Head of caudate nucleus (tissue), 42 donors: ENCODE results near the gene AGBL4.
"Not testable (repeated sequence)": the region's sequence is repeated elsewhere in the genome, so short reads cannot be mapped to it uniquely, and the experiment has no call there.

Experiments
- DNase-seq, 42 donors: peaks; one replicate each; pipeline versions ENCODE4 v3.0.0 to v3.0.0-alpha.2; 2020 to 2021; ENCODE audit warnings: mixed read lengths in 7 of 42
- intact Hi-C: fragments of 100-400 bp; cut with DNase I; formaldehyde crosslinking; loops from one replicate; pipeline ENCODE4 v1.15.0; 2022

The AGBL4 gene

GRCh38 chr1:49738118-49738517 lies 285.6 kb downstream of the AGBL4 start:
- DNase-seq, intact Hi-C loops: not testable (repeated sequence)

- no peak for DNase-seq
- intact Hi-C loops: no loop called here
Measured at GRCh38 chr1:49728377-49728776, 295.4 kb downstream of the AGBL4 start.

- intact Hi-C loops: no loop called here
- DNase-seq: no peak
Measured at GRCh38 chr1:49723662-49724061, 300.1 kb downstream of the AGBL4 start.

GRCh38 chr1:49694251-49694827 lies 329.4 kb downstream of the AGBL4 start:
- intact Hi-C loops: no loop called here
- no peak for DNase-seq

GRCh38 chr1:49686107-49686506 lies 337.6 kb downstream of the AGBL4 start:
- intact Hi-C loops: no loop called here
- DNase-seq: no peak

- no peak for DNase-seq
- intact Hi-C loops: no loop called here
Measured at GRCh38 chr1:49677706-49678105, 346.0 kb downstream of the AGBL4 start.

- DNase-seq: no peak
- intact Hi-C loops: no loop called here
Measured at GRCh38 chr1:49651136-49651535, 372.6 kb downstream of the AGBL4 start.

GRCh38 chr1:49630156-49630555 lies 393.6 kb downstream of the AGBL4 start:
- intact Hi-C loops: no loop called here
- no peak for DNase-seq

- DNase-seq: no peak
- intact Hi-C loops: no loop called here
Measured at GRCh38 chr1:49627781-49628180, 396.0 kb downstream of the AGBL4 start.

GRCh38 chr1:49626472-49626871 lies 397.3 kb downstream of the AGBL4 start:
- DNase-seq: no peak
- intact Hi-C loops: no loop called here

- DNase-seq: no peak
- intact Hi-C loops: no loop called here
Measured at GRCh38 chr1:49622877-49623276, 400.9 kb downstream of the AGBL4 start.

- DNase-seq: no peak
- intact Hi-C loops: no loop called here
Measured at GRCh38 chr1:49606082-49606481, 417.7 kb downstream of the AGBL4 start.

GRCh38 chr1:49597436-49597835 lies 426.3 kb downstream of the AGBL4 start:
- intact Hi-C loops: no loop called here
- no peak for DNase-seq

GRCh38 chr1:49576327-49576901 lies 447.3 kb downstream of the AGBL4 start:
- no peak for DNase-seq
- intact Hi-C loops: no loop called here

GRCh38 chr1:49556676-49557234 lies 467.0 kb downstream of the AGBL4 start:
- DNase-seq: no peak
- intact Hi-C loops: no loop called here

GRCh38 chr1:49552101-49552500 lies 471.7 kb downstream of the AGBL4 start:
- no peak for DNase-seq

GRCh38 chr1:49544615-49545014 lies 479.1 kb downstream of the AGBL4 start:
- intact Hi-C loops: no loop called here
- no peak for DNase-seq

More at GRCh38 chr1:49552101-49552500, 471.7 kb downstream of the AGBL4 start:
- intact Hi-C loops: no loop called here

- DNase-seq: no peak
- intact Hi-C loops: no loop called here
Measured at GRCh38 chr1:49541096-49541752, 482.5 kb downstream of the AGBL4 start.

- no peak for DNase-seq
- intact Hi-C loops: no loop called here
Measured at GRCh38 chr1:49527606-49528305, 496.0 kb downstream of the AGBL4 start.

GRCh38 chr1:49526672-49527071 lies 497.1 kb downstream of the AGBL4 start:
- intact Hi-C loops: no loop called here
- no peak for DNase-seq
